Measurements from ENCODE around the gene SLC27A3. TPM values are rescaled to one million over a fixed set of nuclear protein-coding genes. Genes with fewer than 3 reads are reported as not detected.

Gene SLC27A3
- total RNA-seq, 3 donors from 2014 or later = 23.0 to 36.2 (median 31.5) TPM

DNA sequence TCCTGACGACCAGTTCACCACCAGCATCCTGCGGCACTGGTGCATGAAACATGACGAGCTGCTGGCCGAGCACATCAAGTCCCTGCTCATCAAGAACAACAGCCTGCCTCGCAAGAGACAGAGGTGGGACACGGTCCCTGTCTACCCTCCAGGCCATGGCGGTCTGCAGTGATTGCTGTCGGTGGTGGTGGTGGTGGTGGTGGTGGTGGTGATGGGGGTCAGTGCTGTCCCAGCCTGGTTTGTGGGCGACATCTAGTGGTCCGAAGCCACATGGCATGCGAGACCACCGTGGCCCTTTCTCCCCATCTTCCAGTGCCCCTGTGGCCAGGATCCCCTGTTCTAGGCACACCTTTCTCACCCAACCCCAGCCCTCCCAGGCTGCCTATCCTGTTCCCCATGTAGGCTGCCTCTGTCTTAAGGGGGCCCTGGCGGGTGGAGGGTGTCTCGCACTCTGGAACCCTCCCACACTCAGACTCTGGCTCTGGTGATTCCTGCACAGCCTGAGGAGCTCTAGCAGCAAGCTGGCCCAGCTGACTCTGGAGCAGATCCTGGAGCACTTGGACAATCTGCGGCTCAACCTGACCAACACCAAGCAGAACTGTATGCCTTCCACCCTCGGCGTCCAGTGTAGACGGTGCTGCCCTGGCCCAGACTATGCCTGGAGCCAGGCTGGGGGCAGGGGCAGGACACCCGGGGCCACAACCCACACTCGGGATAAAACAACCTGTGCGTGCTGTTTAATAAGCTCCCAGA is 3.2 kb upstream of the SLC27A3 start:
- no peak for DNase-seq (ENCODE audit: low spot score in 2 of 2)
- no peaks in the 10 kb centered on the region for H3K9me3 ChIP-seq
- no peak overlapping the region for H3K4me3 ChIP-seq
- no peaks in the 10 kb centered on the region for H3K36me3 ChIP-seq
- no peaks in the 10 kb centered on the region for H3K27me3 ChIP-seq
- H3K27ac ChIP-seq = peak overlapping the region; percentile 54 to 94
- TF ChIP-seq POLR2AphosphoS5 (IDR thresholded peaks at IDR 0.05) (no peak), POLR2A (IDR thresholded peaks at IDR 0.05) (no peak)
- TF ChIP-seq, protein P1, sequence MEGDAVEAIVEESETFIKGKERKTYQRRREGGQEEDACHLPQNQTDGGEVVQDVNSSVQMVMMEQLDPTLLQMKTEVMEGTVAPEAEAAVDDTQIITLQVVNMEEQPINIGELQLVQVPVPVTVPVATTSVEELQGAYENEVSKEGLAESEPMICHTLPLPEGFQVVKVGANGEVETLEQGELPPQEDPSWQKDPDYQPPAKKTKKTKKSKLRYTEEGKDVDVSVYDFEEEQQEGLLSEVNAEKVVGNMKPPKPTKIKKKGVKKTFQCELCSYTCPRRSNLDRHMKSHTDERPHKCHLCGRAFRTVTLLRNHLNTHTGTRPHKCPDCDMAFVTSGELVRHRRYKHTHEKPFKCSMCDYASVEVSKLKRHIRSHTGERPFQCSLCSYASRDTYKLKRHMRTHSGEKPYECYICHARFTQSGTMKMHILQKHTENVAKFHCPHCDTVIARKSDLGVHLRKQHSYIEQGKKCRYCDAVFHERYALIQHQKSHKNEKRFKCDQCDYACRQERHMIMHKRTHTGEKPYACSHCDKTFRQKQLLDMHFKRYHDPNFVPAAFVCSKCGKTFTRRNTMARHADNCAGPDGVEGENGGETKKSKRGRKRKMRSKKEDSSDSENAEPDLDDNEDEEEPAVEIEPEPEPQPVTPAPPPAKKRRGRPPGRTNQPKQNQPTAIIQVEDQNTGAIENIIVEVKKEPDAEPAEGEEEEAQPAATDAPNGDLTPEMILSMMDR (IDR thresholded peaks at IDR 0.05) = peak in 2 of 3 donors; percentile 27 to 37
- H3K4me1 ChIP-seq = peaks cover 15 to 25% of the 10 kb centered on the region in 2 donors
- intact Hi-C loops (cut with DNase I; ENCODE audit: low total_unique reads) = loop anchor here (2.0 to 10.0 kb wide), 2 partner anchors 31 to 97 kb away; partner anchors contain the start of genes ILF2 and NPR1

DNA sequence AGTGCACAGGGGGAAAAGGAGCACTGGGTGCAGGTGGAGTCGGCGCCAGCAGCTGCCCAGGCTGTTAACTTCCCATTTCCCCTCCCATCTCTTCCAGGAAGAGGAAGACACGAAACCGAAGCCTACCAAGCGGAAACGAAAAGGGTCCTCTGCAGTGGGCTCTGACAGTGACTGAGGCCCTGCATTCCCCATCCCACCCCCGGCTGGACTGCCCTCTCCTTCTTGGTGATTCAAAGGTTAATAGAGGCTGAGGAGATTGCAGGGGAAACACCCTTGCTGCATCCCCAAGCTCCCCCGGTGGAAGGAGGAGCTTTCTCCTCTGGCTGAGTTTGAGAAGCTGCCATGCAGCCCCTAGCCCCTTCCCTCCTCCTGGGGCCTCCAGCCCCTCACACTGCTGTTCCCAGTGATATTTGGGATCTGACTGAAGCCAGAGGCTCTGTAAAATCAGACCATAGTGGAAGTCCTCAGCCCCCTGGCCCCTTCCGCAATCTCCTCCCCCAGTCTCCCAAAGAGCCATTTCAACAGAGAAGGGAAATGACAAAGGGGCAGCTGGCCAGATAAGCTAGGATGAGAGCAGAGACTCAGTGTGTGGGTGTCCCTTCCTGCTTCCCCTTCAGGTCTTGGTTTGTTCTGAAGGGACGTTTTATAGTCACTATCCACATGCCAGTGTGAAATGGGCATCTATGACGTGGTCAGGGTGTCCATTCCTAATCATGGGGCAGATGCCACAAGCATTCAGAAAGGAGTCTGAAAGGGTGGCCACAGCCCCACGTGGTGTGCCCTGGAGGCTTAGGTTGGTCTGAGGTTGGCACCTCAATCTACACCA is 1.9 kb upstream of the SLC27A3 start:
- no peaks in the 10 kb centered on the region for H3K27me3 ChIP-seq
- H3K4me3 ChIP-seq = no peak overlapping the region
- peaks cover 21 to 31% of the 10 kb centered on the region in 2 donors for H3K4me1 ChIP-seq
- H3K9me3 ChIP-seq = no peaks in the 10 kb centered on the region
- no peak for DNase-seq (ENCODE audit: low spot score in 2 of 2)
- H3K27ac ChIP-seq = peak overlapping the region; percentile 85 to 94
- intact Hi-C loops (cut with DNase I; ENCODE audit: low total_unique reads) = loop anchor here (10.0 kb wide), 1 partner anchor 99 kb away; the partner anchor contains the start of genes ILF2 and NPR1
- no peaks in the 10 kb centered on the region for H3K36me3 ChIP-seq
- TF ChIP-seq POLR2AphosphoS5 (IDR thresholded peaks at IDR 0.05) = no peak
- TF ChIP-seq, protein P1 (IDR thresholded peaks at IDR 0.05) = no peak
- no peak for TF ChIP-seq POLR2A (IDR thresholded peaks at IDR 0.05)

DNA sequence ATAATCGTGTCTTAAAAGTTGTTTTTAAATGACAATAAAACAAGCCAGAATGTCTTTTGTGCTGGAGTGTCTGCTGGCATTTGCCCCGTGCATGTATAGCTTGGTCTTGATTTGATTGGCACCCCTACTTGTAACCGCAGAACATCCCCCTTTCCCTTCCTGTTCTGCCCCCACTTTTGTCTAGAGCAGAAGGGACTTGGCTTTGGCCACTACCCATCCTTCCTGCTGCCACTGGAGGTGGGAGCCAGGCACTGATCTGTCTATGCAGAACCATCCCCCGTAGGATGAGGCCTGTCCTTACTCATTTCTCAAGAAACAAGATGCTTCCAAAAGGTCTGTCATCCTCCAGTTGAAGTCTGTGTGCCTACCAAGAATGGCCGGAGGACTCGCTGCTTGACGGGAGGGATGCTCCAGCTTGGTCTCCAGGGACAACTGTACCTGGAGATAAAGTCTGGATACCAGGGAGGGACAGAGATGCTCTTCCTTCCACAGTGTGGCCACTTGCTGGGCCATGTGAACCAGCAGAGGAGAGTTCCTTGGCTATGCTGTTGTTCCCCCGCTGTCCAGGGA is 1.1 kb upstream of the SLC27A3 start:
- TF ChIP-seq, protein P1 (IDR thresholded peaks at IDR 0.05) = no peak
- TF ChIP-seq POLR2A (IDR thresholded peaks at IDR 0.05) (no peak), POLR2AphosphoS5 (IDR thresholded peaks at IDR 0.05) (no peak)
- no peak for DNase-seq (ENCODE audit: low spot score in 2 of 2)
- intact Hi-C loops (cut with DNase I; ENCODE audit: low total_unique reads) = loop anchor here (10.0 kb wide), 1 partner anchor 99 kb away; the partner anchor contains the start of genes ILF2 and NPR1
- Histone ChIP-seq H3K4me1 (peaks cover 21 to 31% of the 10 kb centered on the region in 2 donors), H3K27me3 (no peaks in the 10 kb centered on the region), H3K27ac (peak overlapping the region; percentile 85 to 94), H3K4me3 (peak overlapping the region in 1 of 3 donors; percentile 94), H3K9me3 (no peaks in the 10 kb centered on the region), H3K36me3 (no peaks in the 10 kb centered on the region)

- no peaks in the 10 kb centered on the region for H3K27me3 ChIP-seq
- H3K27ac ChIP-seq = peak overlapping the region; percentile 85 to 94
- peaks cover 21 to 31% of the 10 kb centered on the region in 2 donors for H3K4me1 ChIP-seq
- DNase-seq (ENCODE audit: low spot score in 2 of 2) = peak; percentile 73 to 79
- H3K36me3 ChIP-seq = no peaks in the 10 kb centered on the region
- no peaks in the 10 kb centered on the region for H3K9me3 ChIP-seq
- intact Hi-C loops (cut with DNase I; ENCODE audit: low total_unique reads) = loop anchor here (1.0 to 10.0 kb wide), 2 partner anchors 22 to 101 kb away; partner anchors contain the start of genes ILF2 and NPR1
- TF ChIP-seq POLR2AphosphoS5 (IDR thresholded peaks at IDR 0.05) (peak in 2 of 3 donors; percentile 13 to 23), POLR2A (IDR thresholded peaks at IDR 0.05) (no peak)
- TF ChIP-seq, protein P1 (IDR thresholded peaks at IDR 0.05) = no peak
- H3K4me3 ChIP-seq = peak overlapping the region; percentile 62 to 94 (median 87)
Observed at GRCh38 chr1:153775458-153776327, 486 bp downstream of the SLC27A3 start.
